Activated CD8-positive, alpha-beta T cell treated with anti-CD3 and anti-CD28 coated beads for 36 hours (primary cell): Measurements from ENCODE around the gene MIPOL1. TPM values are rescaled to one million over a fixed set of nuclear protein-coding genes. Genes with fewer than 3 reads are reported as not detected.
"Not testable (repeated sequence)": the region's sequence is repeated elsewhere in the genome, so short reads cannot be mapped to it uniquely, and the experiment has no call there.

Experiments used
- ATAC-seq: fragments of 200-7000 bp; cut with Tn5 transposase; one replicate; pipeline ENCODE4 v1.10.0; 2021; ENCODE audit warnings: mild to moderate bottlenecking, moderate library complexity
- CTCF ChIA-PET: fragments of 350-600 bp; sonication (Branson Sonifier 250); formaldehyde crosslinking; loops from one replicate; lab custom pipeline; 2021; ENCODE audit warnings: antibody characterized with exemption; lab: Charles Lee
- POLR2A ChIA-PET: fragments of 350-600 bp; sonication (Branson Sonifier 250); formaldehyde crosslinking; loops from one replicate; lab custom pipeline; 2021; ENCODE audit warnings: antibody characterized with exemption; lab: Charles Lee
- DNase-seq: peaks from one replicate; pipeline ENCODE4 v3.0.0-alpha.2; 2020
- H3K27ac Mint-ChIP-seq: one replicate; pipeline ENCODE4 v1.8.0; 2021; ENCODE audit warnings: mild to moderate bottlenecking, mixed read lengths
- H3K27me3 Mint-ChIP-seq: one replicate; pipeline ENCODE4 v1.8.0; 2021; ENCODE audit warnings: mixed read lengths
- H3K36me3 Mint-ChIP-seq: one replicate; pipeline ENCODE4 v1.8.0; 2021; ENCODE audit warnings: low read depth, mixed read lengths
- H3K4me1 Mint-ChIP-seq: one replicate; pipeline ENCODE4 v1.8.0; 2021; ENCODE audit warnings: low read depth, mixed read lengths
- H3K4me3 Mint-ChIP-seq: one replicate; pipeline ENCODE4 v1.8.0; 2021; ENCODE audit warnings: mild to moderate bottlenecking, moderate library complexity, mixed read lengths
- H3K9me3 Mint-ChIP-seq: one replicate; pipeline ENCODE4 v1.8.0; 2021; ENCODE audit warnings: mixed read lengths
- CTCF ChIP-seq: fragments of 200-600 bp; IDR thresholded peaks from one replicate; pipeline ENCODE4 v1.8.0; 2022; ENCODE audit warnings: antibody characterized with exemption, mild to moderate bottlenecking
- intact Hi-C: fragments of 100-400 bp; cut with micrococcal nuclease; formaldehyde crosslinking; loops from one replicate; pipeline ENCODE4 v1.10.0; 2022
- total RNA-seq, 2 experiments: library from RNA; stranded (reverse); gene quantifications; one replicate each; pipeline ENCODE4 v1.2.3, GENCODE V29; 2021

MIPOL1 gene
- total RNA-seq, 2 experiments from 2014 or later: not detected

GRCh38 chr14:37210448-37210847 lies 12.7 kb downstream of the MIPOL1 start:
- DNase-seq: no peak
- H3K4me3 Mint-ChIP-seq: no peak overlapping the region
- no peaks in the 10 kb centered on the region for H3K4me1 Mint-ChIP-seq
- POLR2A ChIA-PET: no interaction called here
- CTCF ChIA-PET: no interaction called here
- H3K27ac Mint-ChIP-seq: no peak overlapping the region
- no peaks in the 10 kb centered on the region for H3K27me3 Mint-ChIP-seq
- no peak for TF ChIP-seq CTCF
- H3K36me3 Mint-ChIP-seq: no peaks in the 10 kb centered on the region
- ATAC-seq: no peak
- intact Hi-C loops: no loop called here
- peaks cover 4% of the 10 kb centered on the region for H3K9me3 Mint-ChIP-seq

GRCh38 chr14:37213016-37213415 lies 15.3 kb downstream of the MIPOL1 start:
- ChIA-PET POLR2A (no interaction called here), CTCF (no interaction called here)
- no peaks in the 10 kb centered on the region for H3K4me1 Mint-ChIP-seq
- no peak for TF ChIP-seq CTCF
- no peaks in the 10 kb centered on the region for H3K27me3 Mint-ChIP-seq
- intact Hi-C loops: no loop called here
- no peaks in the 10 kb centered on the region for H3K36me3 Mint-ChIP-seq
- H3K4me3 Mint-ChIP-seq: no peak overlapping the region
- H3K9me3 Mint-ChIP-seq: no peaks in the 10 kb centered on the region
- no peak overlapping the region for H3K27ac Mint-ChIP-seq
- no peak for DNase-seq
- ATAC-seq: no peak

- no peak overlapping the region for H3K27ac Mint-ChIP-seq
- POLR2A ChIA-PET: no interaction called here
- no peak for ATAC-seq
- H3K27me3 Mint-ChIP-seq: no peaks in the 10 kb centered on the region
- no peak for TF ChIP-seq CTCF
- CTCF ChIA-PET: no interaction called here
- DNase-seq: no peak
- no peaks in the 10 kb centered on the region for H3K36me3 Mint-ChIP-seq
- no peaks in the 10 kb centered on the region for H3K4me1 Mint-ChIP-seq
- no peaks in the 10 kb centered on the region for H3K9me3 Mint-ChIP-seq
- intact Hi-C loops: no loop called here
- H3K4me3 Mint-ChIP-seq: no peak overlapping the region
Measured at GRCh38 chr14:37215345-37215744, 17.6 kb downstream of the MIPOL1 start.

- H3K27ac Mint-ChIP-seq: no peak overlapping the region
- DNase-seq (no peak), ATAC-seq (no peak)
- H3K36me3 Mint-ChIP-seq: peaks cover 5% of the 10 kb centered on the region
- peaks cover 14% of the 10 kb centered on the region for H3K9me3 Mint-ChIP-seq
- intact Hi-C loops: no loop called here
- TF ChIP-seq CTCF: no peak
- ChIA-PET CTCF (no interaction called here), POLR2A (no interaction called here)
- no peaks in the 10 kb centered on the region for H3K4me1 Mint-ChIP-seq
- H3K4me3 Mint-ChIP-seq: no peak overlapping the region
- no peaks in the 10 kb centered on the region for H3K27me3 Mint-ChIP-seq
Measured at GRCh38 chr14:37221073-37221472, 23.3 kb downstream of the MIPOL1 start.

GRCh38 chr14:37223947-37224474 lies 26.3 kb downstream of the MIPOL1 start:
- no peaks in the 10 kb centered on the region for H3K4me1 Mint-ChIP-seq
- ChIA-PET POLR2A (no interaction called here), CTCF (no interaction called here)
- no peaks in the 10 kb centered on the region for H3K27me3 Mint-ChIP-seq
- no peak overlapping the region for H3K27ac Mint-ChIP-seq
- DNase-seq: no peak
- ATAC-seq: no peak
- H3K36me3 Mint-ChIP-seq: peaks cover 5% of the 10 kb centered on the region
- H3K9me3 Mint-ChIP-seq: peaks cover 17% of the 10 kb centered on the region
- TF ChIP-seq CTCF: no peak
- intact Hi-C loops: no loop called here
- no peak overlapping the region for H3K4me3 Mint-ChIP-seq

GRCh38 chr14:37225668-37226067 lies 27.9 kb downstream of the MIPOL1 start:
- CTCF ChIA-PET, H3K4me1 Mint-ChIP-seq, DNase-seq, H3K27ac Mint-ChIP-seq, H3K27me3 Mint-ChIP-seq, ATAC-seq, POLR2A ChIA-PET, intact Hi-C loops, H3K4me3 Mint-ChIP-seq, H3K36me3 Mint-ChIP-seq: not testable (repeated sequence)
- H3K9me3 Mint-ChIP-seq: peaks cover 17% of the 10 kb centered on the region
